Muscle of leg (tissue), 11 donors: ENCODE data around the gene TUBA4A. TPM values are rescaled to one million over a fixed set of nuclear protein-coding genes. Genes with fewer than 3 reads are reported as not detected.

Experiments
- DNase-seq: peaks from one replicate; pipeline ENCODE4 v3.0.0; 2013
- H3K27ac ChIP-seq: one replicate; pipeline ENCODE4 v1.5.1; 2013; ENCODE audit warnings: mild to moderate bottlenecking, low read length, control low read depth
- H3K27me3 ChIP-seq: one replicate; pipeline ENCODE4 v1.6.1; 2013; ENCODE audit warnings: low read length; ENCODE audit not compliant: control insufficient read depth, insufficient read depth
- H3K36me3 ChIP-seq: one replicate; pipeline ENCODE4 v1.6.1; 2013; ENCODE audit warnings: low read length; ENCODE audit not compliant: control insufficient read depth, insufficient read depth
- H3K4me1 ChIP-seq: one replicate; pipeline ENCODE4 v1.6.1; 2013; ENCODE audit warnings: low read length; ENCODE audit not compliant: control insufficient read depth, insufficient read depth
- H3K4me3 ChIP-seq: one replicate; pipeline ENCODE4 v1.5.1; 2013; ENCODE audit warnings: low read length, control low read depth
- H3K9me3 ChIP-seq: replicated peaks from 2 replicates; pipeline ENCODE4 v1.6.1; 2013; ENCODE audit warnings: low read depth, low read length; ENCODE audit not compliant: control insufficient read depth
- WGBS: methylation state at CpG from one replicate; pipeline ENCODE4 v1.1.5; 2013; ENCODE audit warnings: missing lambda C conversion rate; ENCODE audit not compliant: insufficient coverage; 5-methylcytosine and 5-hydroxymethylcytosine counted together
- polyA plus RNA-seq, 8 donors: library from polyadenylated mRNA; unstranded; fragments of 120-200 nt; gene quantifications; one replicate each; pipeline versions ENCODE4 v1.2.1 to v1.2.3, GENCODE V29; 2013; ENCODE audit warnings: inconsistent platforms in 1 of 8, low replicate concordance in 1 of 8; ENCODE audit not compliant: insufficient read length in 8 of 8, insufficient read depth in 1 of 8
- total RNA-seq: library from RNA; stranded (reverse); fragments of 120-200 nt; gene quantifications from one replicate; pipeline ENCODE4 v1.2.4, GENCODE V29; 2013

TUBA4A gene
- total and polyA plus RNA-seq, 9 donors, result 36.2 to 160 (median 98.5) TPM

DNA sequence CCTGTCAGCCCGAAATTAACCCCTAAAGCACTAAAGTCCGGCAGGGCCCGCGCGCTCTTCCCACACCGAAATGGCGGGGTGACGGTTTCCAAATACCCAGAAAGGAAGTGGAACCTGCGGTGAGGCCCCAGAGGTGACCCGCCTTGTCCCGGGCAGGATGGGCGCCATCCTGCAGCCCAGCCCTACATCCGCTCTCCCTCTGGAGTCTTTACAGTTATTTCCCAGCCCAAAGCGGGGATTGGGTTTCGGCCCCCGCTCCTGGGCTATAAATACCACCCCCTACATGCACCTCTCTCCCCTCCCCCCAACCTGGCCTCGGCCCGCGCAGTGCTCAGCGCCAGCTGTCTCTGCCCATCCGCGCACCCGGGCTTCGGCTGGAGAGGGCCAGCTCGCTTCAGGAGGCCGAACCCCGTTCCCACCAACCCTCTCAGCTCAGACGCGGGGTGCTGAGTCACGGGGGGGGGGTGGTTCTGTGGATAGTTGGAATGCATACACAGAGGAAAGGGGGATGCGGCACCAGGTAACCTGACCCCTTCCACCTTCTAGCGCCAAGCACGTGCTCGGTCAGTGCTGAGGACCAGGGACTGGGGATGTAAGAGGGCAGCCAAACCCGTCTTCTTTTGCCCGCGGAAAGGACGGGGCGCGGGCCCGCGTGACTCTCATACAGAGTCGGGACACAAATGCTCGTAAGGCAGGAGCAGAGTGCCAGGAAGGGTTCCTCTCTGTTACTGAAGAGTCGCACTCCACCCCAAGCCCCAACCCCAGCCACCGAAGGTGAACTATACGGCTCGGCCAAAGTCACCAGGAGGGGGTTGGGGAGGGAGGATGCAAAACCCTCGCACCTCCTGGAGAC, 592 bp downstream of the TUBA4A start, which contains the start of gene TUBA4B:
Gene TUBA4B (plus strand): TSS at position 344 of the 853 bp plus-strand sequence. CDS start 165 bp downstream, at position 509.
- Histone ChIP-seq H3K27me3 (peaks cover 56% of the 10 kb centered on the region), H3K4me3 (peak within 1 kb of the TSS; percentile 60), H3K36me3 (peaks cover 20% of the 10 kb centered on the region), H3K9me3 (no peaks in the 10 kb centered on the region), H3K27ac (peak within 1 kb of the TSS; percentile 84), H3K4me1 (peaks cover 48% of the 10 kb centered on the region)
- WGBS, result under 1% methylated on average over 28 of the region's 49 CpGs
- DNase-seq, result peak; percentile 62

DNA sequence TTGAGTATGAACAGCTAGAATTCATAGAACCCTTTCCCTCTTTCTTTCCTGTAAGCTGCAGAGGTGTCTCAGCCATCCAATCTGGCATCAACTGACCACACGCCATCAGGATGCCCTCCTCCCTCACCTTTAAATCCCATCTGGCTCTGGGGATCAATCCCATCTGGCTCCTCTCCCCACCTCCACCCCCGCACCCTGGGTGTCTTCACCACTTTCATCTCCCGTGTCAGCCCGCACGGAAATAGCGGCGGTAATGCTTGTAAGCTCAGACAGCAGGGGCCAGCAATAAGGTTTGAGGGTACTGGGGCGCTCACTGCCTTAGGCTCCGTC, 1.2 kb downstream of the TUBA4A start:
- peaks cover 48% of the 10 kb centered on the region for H3K4me1 ChIP-seq
- 9% methylated on average over 5 of the region's 9 CpGs for WGBS
- H3K9me3 ChIP-seq, result no peaks in the 10 kb centered on the region

DNA sequence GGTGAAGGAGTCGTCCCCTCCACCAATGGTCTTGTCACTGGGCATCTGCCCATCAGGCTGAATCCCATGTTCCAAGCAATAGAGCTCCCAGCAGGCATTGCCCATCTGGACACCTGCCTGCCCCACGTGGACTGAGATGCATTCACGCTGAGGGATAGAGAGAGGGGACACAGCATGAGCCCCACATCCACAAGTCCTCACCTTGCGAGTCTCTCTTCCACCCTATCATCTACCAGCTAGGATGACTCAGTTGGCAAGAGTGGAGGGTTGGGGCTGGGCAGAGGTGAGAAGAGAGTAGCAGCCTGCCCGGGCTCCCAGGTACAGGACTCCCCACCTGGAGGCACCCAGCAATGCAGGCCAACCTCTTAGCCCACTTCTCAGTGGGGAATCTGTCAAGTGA, 1.6 kb downstream of the TUBA4A start:
- H3K4me3 ChIP-seq, result peak overlapping the region; percentile 60
- H3K36me3 ChIP-seq, result peaks cover 29% of the 10 kb centered on the region
- DNase-seq, result no peak
- H3K27me3 ChIP-seq, result peaks cover 52% of the 10 kb centered on the region
- no peaks in the 10 kb centered on the region for H3K9me3 ChIP-seq
- peak overlapping the region; percentile 84 for H3K27ac ChIP-seq
- H3K4me1 ChIP-seq, result peaks cover 48% of the 10 kb centered on the region
- 20% methylated on average over 1 of the region's 5 CpGs for WGBS

More for the DNA sequence above, 1.2 kb downstream of the TUBA4A start:
- peaks cover 26% of the 10 kb centered on the region for H3K36me3 ChIP-seq
- H3K27ac ChIP-seq, result peak overlapping the region; percentile 84
- peaks cover 53% of the 10 kb centered on the region for H3K27me3 ChIP-seq
- DNase-seq, result no peak
- peak overlapping the region; percentile 60 for H3K4me3 ChIP-seq

DNA sequence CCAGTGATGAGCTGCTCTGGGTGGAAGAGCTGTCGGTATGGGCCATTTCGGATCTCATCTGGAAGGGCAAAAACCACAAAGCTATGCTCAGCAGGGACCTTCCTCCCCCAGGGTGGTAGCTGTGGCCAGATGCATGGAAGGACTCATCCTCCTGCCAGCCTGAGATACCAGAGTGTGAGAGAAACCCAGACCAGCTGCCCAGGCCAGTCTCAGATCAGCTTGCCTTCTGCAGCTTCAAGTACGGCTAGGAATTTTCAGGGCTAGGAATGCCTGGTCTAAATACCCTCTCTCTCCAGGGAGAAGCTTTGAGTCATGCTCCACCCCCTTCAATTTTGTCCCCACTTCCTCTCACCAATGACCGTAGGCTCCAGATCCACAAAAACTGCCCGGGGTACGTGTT, 2.1 kb downstream of the TUBA4A start:
- no peaks in the 10 kb centered on the region for H3K9me3 ChIP-seq
- H3K4me3 ChIP-seq, result no peak overlapping the region
- H3K27me3 ChIP-seq, result peaks cover 48% of the 10 kb centered on the region
- 85% methylated on average over 2 of the region's 6 CpGs for WGBS
- H3K4me1 ChIP-seq, result peaks cover 48% of the 10 kb centered on the region
- no peak for DNase-seq
- H3K27ac ChIP-seq, result peak overlapping the region; percentile 84
- peaks cover 29% of the 10 kb centered on the region for H3K36me3 ChIP-seq

DNA sequence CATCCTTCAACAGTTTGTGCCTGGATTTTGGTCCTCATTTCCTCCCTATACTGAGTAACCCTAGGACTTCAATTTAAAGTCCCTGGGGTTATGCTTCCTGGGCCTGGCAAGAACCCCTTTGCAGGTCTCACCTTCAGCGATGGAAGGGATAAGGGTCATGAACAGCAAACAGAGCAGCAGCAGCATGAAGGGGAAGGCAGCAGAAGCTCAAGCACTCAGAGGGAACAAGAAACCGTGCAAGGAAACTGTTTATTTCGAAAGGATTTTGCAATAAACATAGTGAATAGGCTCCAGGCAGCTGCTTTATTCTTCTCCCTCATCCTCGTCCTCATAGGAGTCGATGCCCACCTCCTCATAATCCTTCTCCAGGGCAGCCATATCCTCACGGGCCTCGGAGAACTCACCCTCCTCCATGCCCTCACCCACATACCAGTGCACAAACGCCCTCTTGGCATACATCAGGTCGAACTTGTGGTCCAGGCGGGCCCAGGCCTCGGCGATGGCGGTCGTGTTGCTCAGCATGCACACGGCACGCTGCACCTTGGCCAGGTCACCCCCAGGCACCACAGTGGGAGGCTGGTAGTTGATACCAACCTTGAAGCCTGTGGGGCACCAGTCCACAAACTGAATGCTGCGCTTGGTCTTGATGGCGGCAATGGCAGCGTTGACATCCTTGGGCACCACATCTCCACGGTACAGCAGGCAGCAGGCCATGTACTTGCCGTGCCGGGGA, 3.5 kb downstream of the TUBA4A start:
- H3K27ac ChIP-seq, result no peak overlapping the region
- H3K4me1 ChIP-seq, result peaks cover 58% of the 10 kb centered on the region
- DNase-seq, result no peak
- H3K9me3 ChIP-seq, result no peaks in the 10 kb centered on the region
- WGBS, result 86% methylated on average over 20 of the region's 22 CpGs
- H3K36me3 ChIP-seq, result peaks cover 29% of the 10 kb centered on the region
- no peak overlapping the region for H3K4me3 ChIP-seq
- H3K27me3 ChIP-seq, result peaks cover 38% of the 10 kb centered on the region

DNA sequence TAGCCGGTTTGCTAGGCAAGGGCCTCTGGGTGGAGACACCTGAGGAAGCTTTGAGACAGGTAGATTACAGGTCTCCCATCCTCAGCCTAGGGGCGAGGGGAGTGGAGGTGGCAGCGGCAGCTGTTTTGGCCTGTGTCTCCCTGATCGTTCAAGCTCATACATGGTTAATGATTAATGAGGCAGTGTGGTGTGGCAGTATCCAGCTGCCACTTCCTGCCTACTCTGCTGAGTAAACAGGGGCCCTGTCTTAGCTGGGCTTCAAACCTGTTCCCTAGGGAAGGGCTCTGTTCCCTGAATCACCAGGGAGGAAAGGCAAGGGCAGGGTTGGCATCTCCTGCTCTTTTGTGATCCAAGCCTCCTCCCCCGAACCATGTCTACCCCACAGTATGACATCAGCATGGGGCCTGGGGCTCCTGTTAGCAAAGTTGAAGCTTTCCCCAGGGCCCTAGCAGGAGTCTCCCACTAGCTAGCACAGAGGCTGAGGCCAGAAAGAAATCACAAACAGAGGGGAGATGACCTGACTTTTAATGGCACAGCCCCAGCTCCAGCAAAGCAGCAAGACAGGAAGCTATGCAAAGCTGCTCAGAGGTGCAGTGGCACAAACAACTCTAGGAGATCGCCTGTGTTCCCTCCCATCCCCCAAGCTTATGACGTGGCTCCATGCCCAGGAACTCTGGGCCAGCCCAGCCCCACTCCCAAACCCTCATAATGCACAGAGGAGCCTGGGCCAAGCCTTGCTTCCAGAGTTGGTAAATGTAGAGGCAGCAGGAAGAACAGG, 4.3 kb downstream of the TUBA4A start:
- H3K27ac ChIP-seq, result peak overlapping the region; percentile 72
- peak; percentile 53 for DNase-seq
- no peaks in the 10 kb centered on the region for H3K9me3 ChIP-seq
- H3K4me3 ChIP-seq, result no peak overlapping the region
- H3K27me3 ChIP-seq, result peaks cover 30% of the 10 kb centered on the region
- H3K4me1 ChIP-seq, result peaks cover 60% of the 10 kb centered on the region
- peaks cover 29% of the 10 kb centered on the region for H3K36me3 ChIP-seq
- WGBS, result 39% methylated on average over 5 of the region's 7 CpGs

DNA sequence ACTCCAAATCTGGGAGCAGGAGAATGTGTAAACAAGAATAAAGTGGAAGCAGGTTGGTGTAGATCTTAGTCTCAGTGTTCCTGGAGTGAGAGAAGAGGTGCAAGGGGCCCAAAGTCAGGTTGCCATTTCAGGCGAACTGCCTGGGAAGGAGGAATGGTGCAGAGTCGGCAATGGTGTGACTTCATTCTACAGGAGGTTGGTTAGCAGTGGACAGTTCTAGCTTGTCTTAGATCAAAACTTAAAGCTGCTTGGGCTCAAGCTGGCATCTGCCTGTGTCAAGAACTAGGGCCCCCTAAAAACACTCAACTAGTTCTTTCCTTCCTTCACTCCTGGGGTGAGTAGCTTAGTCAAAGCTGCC, 4.9 kb downstream of the TUBA4A start:
- no peak overlapping the region for H3K4me3 ChIP-seq
- 70% methylated on average over 2 of the region's 2 CpGs for WGBS
- H3K9me3 ChIP-seq, result no peaks in the 10 kb centered on the region
- peaks cover 24% of the 10 kb centered on the region for H3K27me3 ChIP-seq
- peaks cover 55% of the 10 kb centered on the region for H3K4me1 ChIP-seq
- H3K36me3 ChIP-seq, result peaks cover 29% of the 10 kb centered on the region
- no peak for DNase-seq
- no peak overlapping the region for H3K27ac ChIP-seq

DNA sequence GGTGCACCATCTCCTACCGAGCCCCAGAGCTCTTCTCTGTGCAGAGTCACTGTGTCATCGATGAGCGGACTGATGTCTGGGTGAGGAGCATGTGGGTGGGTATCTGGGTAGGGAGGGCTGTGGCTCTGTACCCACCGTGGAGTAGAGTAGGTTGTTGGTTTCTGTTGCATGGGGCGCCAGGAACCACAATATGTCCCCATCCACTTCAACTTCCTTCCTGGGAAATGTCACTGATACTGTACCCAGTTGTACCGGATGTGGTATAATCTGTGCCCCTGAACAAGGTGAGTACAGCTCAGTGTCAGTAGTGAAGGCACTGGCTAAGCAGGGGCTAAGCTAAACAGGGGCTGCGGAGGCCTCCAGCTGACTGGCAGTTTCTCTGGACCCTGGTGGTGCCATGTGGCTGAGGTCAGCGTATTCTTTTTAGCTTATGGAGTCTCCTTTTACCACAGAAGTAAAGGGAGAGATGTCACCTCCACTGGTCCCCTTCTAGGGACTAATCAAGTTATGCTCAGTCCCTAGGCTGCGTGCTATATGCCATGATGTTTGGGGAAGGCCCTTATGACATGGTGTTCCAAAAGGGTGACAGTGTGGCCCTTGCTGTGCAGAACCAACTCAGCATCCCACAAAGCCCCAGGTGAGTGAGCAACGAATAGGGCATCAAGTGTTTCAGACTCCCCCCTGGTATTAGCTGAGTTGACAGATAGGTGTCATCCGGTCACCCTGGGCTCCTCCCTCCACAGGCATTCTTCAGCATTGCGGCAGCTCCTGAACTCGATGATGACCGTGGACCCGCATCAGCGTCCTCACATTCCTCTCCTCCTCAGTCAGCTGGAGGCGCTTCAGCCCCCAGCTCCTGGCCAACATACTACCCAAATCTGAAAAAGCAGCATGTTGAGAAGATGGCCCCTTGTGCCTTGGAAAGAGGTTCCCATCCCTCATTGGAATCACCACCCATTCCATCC, 5.8 kb downstream of the TUBA4A start:
- Histone ChIP-seq H3K9me3 (no peaks in the 10 kb centered on the region), H3K4me3 (no peak overlapping the region), H3K4me1 (peaks cover 47% of the 10 kb centered on the region), H3K36me3 (peaks cover 29% of the 10 kb centered on the region), H3K27me3 (peaks cover 16% of the 10 kb centered on the region), H3K27ac (no peak overlapping the region)
- DNase-seq, result no peak
- WGBS, result 78% methylated on average over 8 of the region's 17 CpGs

DNA sequence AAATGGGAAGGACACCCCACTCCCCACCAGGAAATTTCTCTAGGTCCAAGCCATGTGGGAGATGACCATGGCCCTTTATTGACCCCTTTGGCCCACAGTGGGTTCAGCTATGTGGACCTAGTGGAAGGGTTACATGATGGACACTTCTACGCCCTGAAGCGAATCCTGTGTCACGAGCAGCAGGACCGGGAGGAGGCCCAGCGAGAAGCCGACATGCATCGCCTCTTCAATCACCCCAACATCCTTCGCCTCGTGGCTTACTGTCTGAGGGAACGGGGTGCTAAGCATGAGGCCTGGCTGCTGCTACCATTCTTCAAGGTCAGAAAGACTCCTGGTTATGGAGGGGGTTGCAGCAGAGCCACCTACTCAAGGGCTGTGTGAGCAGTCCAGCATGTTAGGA, 7.2 kb downstream of the TUBA4A start:
- DNase-seq, result no peak
- H3K9me3 ChIP-seq, result no peaks in the 10 kb centered on the region
- 100% methylated on average over 1 of the region's 10 CpGs for WGBS
- H3K27ac ChIP-seq, result no peak overlapping the region
- peaks cover 2% of the 10 kb centered on the region for H3K27me3 ChIP-seq
- H3K4me1 ChIP-seq, result peaks cover 35% of the 10 kb centered on the region
- peaks cover 29% of the 10 kb centered on the region for H3K36me3 ChIP-seq
- H3K4me3 ChIP-seq, result no peak overlapping the region
